ENCODE measurements around the gene CALU.

CALU gene

DNA sequence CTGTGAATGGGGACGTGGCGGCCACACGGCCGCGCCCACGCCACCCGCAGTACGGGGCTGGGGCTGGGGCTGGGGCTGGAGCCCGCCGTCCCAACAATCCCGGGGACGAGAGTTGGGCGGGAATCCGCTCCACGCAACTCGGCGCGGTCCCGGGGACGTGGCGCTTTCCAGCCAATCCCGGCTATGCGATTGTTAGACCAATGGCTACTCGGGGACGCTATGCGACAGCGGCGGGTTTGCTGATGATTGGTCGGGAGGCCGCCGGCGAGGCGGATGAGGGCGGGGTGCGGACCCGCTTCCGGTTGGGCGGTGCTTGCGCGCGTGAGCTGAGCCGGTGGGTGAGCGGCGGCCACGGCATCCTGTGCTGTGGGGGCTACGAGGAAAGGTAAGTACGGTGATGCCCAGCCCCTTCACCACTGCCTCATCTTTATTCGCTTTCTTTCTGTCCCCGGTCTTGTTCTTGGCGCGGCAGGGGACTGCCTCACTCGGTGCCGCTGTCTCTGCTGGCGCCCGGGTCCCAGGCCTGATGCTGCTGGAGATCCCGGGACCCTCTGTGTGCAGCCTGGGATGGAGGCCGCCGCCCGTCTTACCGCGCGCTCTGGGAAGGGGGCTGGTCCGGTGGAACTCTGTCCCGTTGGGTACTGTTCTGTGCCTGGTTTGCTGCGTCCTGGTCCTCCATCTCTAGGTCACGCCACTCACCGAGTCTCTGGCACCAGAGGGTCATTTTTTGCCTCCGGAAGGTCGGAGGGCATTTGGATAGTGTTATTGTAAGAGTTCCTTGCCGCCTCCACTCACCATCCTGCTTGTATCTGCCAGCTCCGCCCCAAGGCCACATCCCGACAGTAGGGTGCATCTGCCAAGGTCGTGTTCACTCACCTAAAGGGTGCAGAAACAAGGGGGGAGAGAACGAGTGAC is at the start of gene CALU (continued):
- TF ChIP-seq ZNF629 (tag by site-specific recombination; IDR thresholded peaks at IDR 0.05): peak; percentile 45
- TF ChIP-seq, protein P1, sequence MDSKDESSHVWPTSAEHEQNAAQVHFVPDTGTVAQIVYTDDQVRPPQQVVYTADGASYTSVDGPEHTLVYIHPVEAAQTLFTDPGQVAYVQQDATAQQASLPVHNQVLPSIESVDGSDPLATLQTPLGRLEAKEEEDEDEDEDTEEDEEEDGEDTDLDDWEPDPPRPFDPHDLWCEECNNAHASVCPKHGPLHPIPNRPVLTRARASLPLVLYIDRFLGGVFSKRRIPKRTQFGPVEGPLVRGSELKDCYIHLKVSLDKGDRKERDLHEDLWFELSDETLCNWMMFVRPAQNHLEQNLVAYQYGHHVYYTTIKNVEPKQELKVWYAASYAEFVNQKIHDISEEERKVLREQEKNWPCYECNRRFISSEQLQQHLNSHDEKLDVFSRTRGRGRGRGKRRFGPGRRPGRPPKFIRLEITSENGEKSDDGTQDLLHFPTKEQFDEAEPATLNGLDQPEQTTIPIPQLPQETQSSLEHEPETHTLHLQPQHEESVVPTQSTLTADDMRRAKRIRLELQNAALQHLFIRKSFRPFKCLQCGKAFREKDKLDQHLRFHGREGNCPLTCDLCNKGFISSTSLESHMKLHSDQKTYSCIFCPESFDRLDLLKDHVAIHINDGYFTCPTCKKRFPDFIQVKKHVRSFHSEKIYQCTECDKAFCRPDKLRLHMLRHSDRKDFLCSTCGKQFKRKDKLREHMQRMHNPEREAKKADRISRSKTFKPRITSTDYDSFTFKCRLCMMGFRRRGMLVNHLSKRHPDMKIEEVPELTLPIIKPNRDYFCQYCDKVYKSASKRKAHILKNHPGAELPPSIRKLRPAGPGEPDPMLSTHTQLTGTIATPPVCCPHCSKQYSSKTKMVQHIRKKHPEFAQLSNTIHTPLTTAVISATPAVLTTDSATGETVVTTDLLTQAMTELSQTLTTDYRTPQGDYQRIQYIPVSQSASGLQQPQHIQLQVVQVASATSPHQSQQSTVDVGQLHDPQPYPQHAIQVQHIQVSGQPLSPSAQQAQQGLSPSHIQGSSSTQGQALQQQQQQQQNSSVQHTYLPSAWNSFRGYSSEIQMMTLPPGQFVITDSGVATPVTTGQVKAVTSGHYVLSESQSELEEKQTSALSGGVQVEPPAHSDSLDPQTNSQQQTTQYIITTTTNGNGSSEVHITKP (tag by site-specific recombination; IDR thresholded peaks at IDR 0.05): peak; percentile 99
- TF ChIP-seq ZNF341 (tag by site-specific recombination; IDR thresholded peaks at IDR 0.05; ENCODE audit: low read depth): peak; percentile 23; the same call in 1 of the 2 replicates
- no peak for TF ChIP-seq ZNF777 (tag by site-specific recombination; IDR thresholded peaks at IDR 0.05; ENCODE audit: borderline replicate concordance)
- TF ChIP-seq, protein P2, sequence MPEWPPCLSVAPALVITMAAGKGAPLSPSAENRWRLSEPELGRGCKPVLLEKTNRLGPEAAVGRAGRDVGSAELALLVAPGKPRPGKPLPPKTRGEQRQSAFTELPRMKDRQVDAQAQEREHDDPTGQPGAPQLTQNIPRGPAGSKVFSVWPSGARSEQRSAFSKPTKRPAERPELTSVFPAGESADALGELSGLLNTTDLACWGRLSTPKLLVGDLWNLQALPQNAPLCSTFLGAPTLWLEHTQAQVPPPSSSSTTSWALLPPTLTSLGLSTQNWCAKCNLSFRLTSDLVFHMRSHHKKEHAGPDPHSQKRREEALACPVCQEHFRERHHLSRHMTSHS (tag by site-specific recombination; IDR thresholded peaks at IDR 0.05): no peak
- no peak for TF ChIP-seq ZNF423 (tag by site-specific recombination; IDR thresholded peaks at IDR 0.05)
- TF ChIP-seq ZXDB (tag by site-specific recombination; IDR thresholded peaks at IDR 0.05): peak; percentile 81; the same call in 1 of the 2 replicates
- peak; percentile 88 for TF ChIP-seq SP3 (tag by site-specific recombination; IDR thresholded peaks at IDR 0.05)
- no peak for TF ChIP-seq ZNF223 (tag by site-specific recombination; IDR thresholded peaks at IDR 0.05)
- no peak for TF ChIP-seq ZNF596 (tag by site-specific recombination; IDR thresholded peaks at IDR 0.05)
- peak; percentile 56; the same call in 1 of the 2 replicates for TF ChIP-seq YY1 (tag by site-specific recombination; IDR thresholded peaks at IDR 0.05)
- TF ChIP-seq ZNF768 (tag by site-specific recombination; IDR thresholded peaks at IDR 0.05): no peak
- TF ChIP-seq ZNF138 (tag by site-specific recombination; IDR thresholded peaks at IDR 0.05; ENCODE audit: borderline replicate concordance): no peak
- no peak for TF ChIP-seq ZNF174 (tag by site-specific recombination; IDR thresholded peaks at IDR 0.05)
- TF ChIP-seq BCL11B (tag by site-specific recombination; IDR thresholded peaks at IDR 0.05; ENCODE audit: low read depth): no peak
- TF ChIP-seq WT1 (tag by site-specific recombination; IDR thresholded peaks at IDR 0.05): no peak
- TF ChIP-seq ZNF266 (tag by site-specific recombination; IDR thresholded peaks at IDR 0.05; ENCODE audit: low read depth): no peak
- TF ChIP-seq KLF16 (tag by site-specific recombination; IDR thresholded peaks at IDR 0.05): peak; percentile 68; the same call in 1 of the 2 replicates
- TF ChIP-seq ZBTB8A (tag by site-specific recombination; IDR thresholded peaks at IDR 0.05): peak; percentile 79
- 0 out of 2 replicates have a peak, but pooled peaks have one; percentile 11 for TF ChIP-seq ZNF639 (tag by site-specific recombination; IDR thresholded peaks at IDR 0.05)
- peak; percentile 76 for TF ChIP-seq EGR2 (tag by site-specific recombination; IDR thresholded peaks at IDR 0.05; ENCODE audit: low read depth)
- no peak for TF ChIP-seq ZNF48 (tag by site-specific recombination; IDR thresholded peaks at IDR 0.05)
- TF ChIP-seq ZNF544 (tag by site-specific recombination; IDR thresholded peaks at IDR 0.05): no peak
- TF ChIP-seq KLF8 (tag by site-specific recombination; IDR thresholded peaks at IDR 0.05): peak; percentile 57; the same call in 1 of the 2 replicates
- TF ChIP-seq ZIC2 (tag by site-specific recombination; IDR thresholded peaks at IDR 0.05): no peak
- TF ChIP-seq ZNF791 (tag by site-specific recombination; IDR thresholded peaks at IDR 0.05): no peak
- TF ChIP-seq SP7 (tag by site-specific recombination; IDR thresholded peaks at IDR 0.05): peak; percentile 61
- peak; percentile 99 for TF ChIP-seq SP2 (tag by site-specific recombination; IDR thresholded peaks at IDR 0.05)
- no peak for TF ChIP-seq ZNF707 (tag by site-specific recombination; IDR thresholded peaks at IDR 0.05)
- TF ChIP-seq ZNF335 (tag by site-specific recombination; conservative IDR thresholded peaks at IDR 0.05): peak; percentile 82
- TF ChIP-seq ZFP69B (tag by site-specific recombination; IDR thresholded peaks at IDR 0.05): 0 out of 2 replicates have a peak, but pooled peaks have one; percentile 60
- no peak for TF ChIP-seq ZNF37A (tag by site-specific recombination; IDR thresholded peaks at IDR 0.05)
- TF ChIP-seq ZBTB7A (tag by site-specific recombination; IDR thresholded peaks at IDR 0.05; ENCODE audit: low read depth): 0 out of 2 replicates have a peak, but pooled peaks have one; percentile 51
